HL-60 (cell line): Measurements from ENCODE around the gene SLC35A3.

Source experiments
- DNase-seq, 2 experiments: peaks; one replicate each; pipeline ENCODE4 v3.0.0-alpha.2; 2010 to 2020; ENCODE audit warnings: low read depth in 1 of 2, low spot score in 1 of 2
- H3K27ac ChIP-seq: fragments of 250-450 bp; sonication (Bioruptor Pico); replicated peaks from 2 replicates; pipeline ENCODE4 v1.5.1; 2020; ENCODE audit warnings: mild to moderate bottlenecking, moderate library complexity
- H3K27me3 ChIP-seq: fragments of 250-450 bp; sonication (Bioruptor Pico); 2 replicates; pipeline ENCODE4 v1.5.1; 2021; ENCODE audit warnings: mild to moderate bottlenecking, moderate library complexity; ENCODE audit not compliant: insufficient read depth, poor library complexity, severe bottlenecking
- H3K4me3 ChIP-seq: replicated peaks from 2 replicates; pipeline ENCODE4 v1.5.1; 2011; ENCODE audit warnings: mild to moderate bottlenecking, control low read depth, low read length; ENCODE audit not compliant: insufficient read depth
- CTCF ChIP-seq: IDR thresholded peaks from one replicate; pipeline ENCODE4 v1.5.1; 2011; ENCODE audit warnings: low read length, control low read depth, inconsistent platforms; ENCODE audit not compliant: insufficient read depth
- GABPA ChIP-seq: IDR thresholded peaks from 2 replicates; pipeline ENCODE4 v1.6.1; 2012; ENCODE audit warnings: low read depth
- POLR2AphosphoS5 ChIP-seq: IDR thresholded peaks from 2 replicates; pipeline ENCODE4 v1.6.1; 2012; ENCODE audit warnings: low read depth
- REST ChIP-seq: IDR thresholded peaks from 2 replicates; pipeline ENCODE4 v1.6.1; 2012; ENCODE audit warnings: low read depth; ENCODE audit not compliant: insufficient replicate concordance
- SPI1 ChIP-seq: IDR thresholded peaks from 2 replicates; pipeline ENCODE4 v1.6.1; 2012; ENCODE audit warnings: low read depth, mild to moderate bottlenecking, borderline replicate concordance

Gene SLC35A3

GRCh38 chr1:100027212-100027611, 57.4 kb downstream of the SLC35A3 start:
- H3K27ac ChIP-seq = no peak overlapping the region
- H3K4me3 ChIP-seq = no peak overlapping the region
- TF ChIP-seq CTCF (no peak), GABPA (no peak), POLR2AphosphoS5 (no peak), REST (no peak), SPI1 (no peak)
- DNase-seq = no peak
- no peaks in the 10 kb centered on the region for H3K27me3 ChIP-seq

- no peaks in the 10 kb centered on the region for H3K27me3 ChIP-seq
- TF ChIP-seq SPI1 (no peak), GABPA (no peak), POLR2AphosphoS5 (no peak), CTCF (no peak), REST (no peak)
- H3K27ac ChIP-seq = no peak overlapping the region
- no peak overlapping the region for H3K4me3 ChIP-seq
- DNase-seq = no peak
Observed at GRCh38 chr1:100028765-100029164, 59.0 kb downstream of the SLC35A3 start.

- Histone ChIP-seq H3K27me3 (no peaks in the 10 kb centered on the region), H3K4me3 (no peak overlapping the region), H3K27ac (no peak overlapping the region)
- no peak for TF ChIP-seq GABPA
- TF ChIP-seq POLR2AphosphoS5 = no peak
- TF ChIP-seq SPI1 = no peak
- TF ChIP-seq REST = no peak
- TF ChIP-seq CTCF = no peak
- no peak for DNase-seq
Observed at GRCh38 chr1:100034470-100034869, 64.7 kb downstream of the SLC35A3 start.
